GM18526 (cell line): ENCODE results near the gene FHL3.

Experiments used
- POLR2A ChIP-seq: IDR thresholded peaks from 3 replicates; pipeline ENCODE4 v1.6.1; 2011; ENCODE audit not compliant: insufficient read length; ENCODE audit errors: extremely low read depth

Gene FHL3, protein sequence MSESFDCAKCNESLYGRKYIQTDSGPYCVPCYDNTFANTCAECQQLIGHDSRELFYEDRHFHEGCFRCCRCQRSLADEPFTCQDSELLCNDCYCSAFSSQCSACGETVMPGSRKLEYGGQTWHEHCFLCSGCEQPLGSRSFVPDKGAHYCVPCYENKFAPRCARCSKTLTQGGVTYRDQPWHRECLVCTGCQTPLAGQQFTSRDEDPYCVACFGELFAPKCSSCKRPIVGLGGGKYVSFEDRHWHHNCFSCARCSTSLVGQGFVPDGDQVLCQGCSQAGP

DNA sequence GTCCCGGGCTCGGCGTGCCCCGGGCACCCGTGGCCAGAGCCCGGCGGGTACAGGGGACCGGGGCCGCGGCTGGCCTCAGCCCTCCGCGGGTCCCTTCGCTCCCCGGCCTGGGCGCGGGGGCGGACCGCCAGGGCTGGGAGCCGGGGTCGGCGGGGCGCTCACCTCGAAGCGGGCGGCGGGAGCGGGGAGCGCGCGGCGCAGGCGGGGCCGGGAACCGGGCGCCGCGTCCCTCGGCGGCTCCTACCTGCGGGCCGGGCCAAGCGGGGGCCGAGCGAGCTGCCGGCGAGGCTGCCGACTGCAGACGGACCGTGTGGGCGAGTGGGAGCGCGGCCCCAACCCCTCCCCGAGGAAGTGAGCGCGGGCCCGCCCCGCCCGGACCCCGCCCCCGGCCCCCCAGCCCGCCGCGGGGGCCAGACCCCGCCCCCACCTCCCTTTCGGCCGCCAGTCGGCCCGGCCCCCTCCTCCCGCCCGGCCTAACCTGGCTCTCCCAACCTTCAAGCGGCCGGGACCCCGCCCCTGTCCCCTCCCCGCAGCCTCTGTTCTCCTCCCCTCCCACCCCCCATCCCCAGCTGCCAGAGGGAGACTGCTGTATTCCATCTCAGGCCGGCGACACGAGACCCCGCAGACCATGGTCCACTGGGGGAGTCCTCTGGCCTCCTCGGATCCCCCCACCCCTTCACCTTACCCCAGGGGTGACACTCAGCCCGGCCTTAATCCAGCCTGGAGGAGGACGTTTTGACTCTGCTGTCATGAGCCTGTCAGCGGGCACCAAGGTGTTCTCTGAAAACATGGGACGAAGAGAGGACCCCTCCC lies at the start of gene FHL3:
Gene FHL3 (minus strand): TSS at position 320 of the 813 bp plus-strand sequence. CDS start 6,102 bp downstream, outside the sequence.
- peak; percentile 66 for TF ChIP-seq POLR2A

DNA sequence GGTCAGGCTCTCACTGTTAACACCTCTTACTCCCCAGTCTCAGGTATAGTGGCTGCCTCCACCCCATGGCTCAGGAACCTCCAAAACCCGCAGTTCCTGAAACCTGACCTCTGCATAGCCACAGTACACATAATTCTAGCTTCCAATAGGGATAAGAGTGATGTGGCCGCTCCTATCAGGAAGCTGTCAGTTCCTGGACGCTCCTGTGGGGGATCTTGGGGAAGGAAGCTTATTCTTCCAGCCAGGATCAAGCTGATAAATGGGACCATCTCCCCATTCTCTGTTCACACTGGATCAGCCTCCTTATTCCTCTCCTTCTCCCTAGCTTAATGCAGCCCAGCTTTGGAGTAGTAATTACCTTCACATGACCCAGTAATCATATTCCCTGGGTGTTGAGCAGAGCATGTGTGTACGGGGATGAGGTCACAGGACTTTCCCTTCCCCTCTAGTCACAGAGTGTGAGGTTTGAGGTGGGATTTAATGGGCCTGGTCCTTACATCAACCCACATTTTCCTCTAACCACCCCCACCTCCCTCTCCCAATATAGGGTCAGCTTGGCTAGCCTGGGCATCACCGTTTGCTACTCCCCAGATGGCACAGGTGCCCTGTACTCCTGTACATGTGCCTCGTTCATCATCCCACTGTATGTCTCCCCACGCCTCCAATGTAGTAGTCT lies 48.2 kb upstream of the FHL3 start:
- peak; percentile 50 for TF ChIP-seq POLR2A

DNA sequence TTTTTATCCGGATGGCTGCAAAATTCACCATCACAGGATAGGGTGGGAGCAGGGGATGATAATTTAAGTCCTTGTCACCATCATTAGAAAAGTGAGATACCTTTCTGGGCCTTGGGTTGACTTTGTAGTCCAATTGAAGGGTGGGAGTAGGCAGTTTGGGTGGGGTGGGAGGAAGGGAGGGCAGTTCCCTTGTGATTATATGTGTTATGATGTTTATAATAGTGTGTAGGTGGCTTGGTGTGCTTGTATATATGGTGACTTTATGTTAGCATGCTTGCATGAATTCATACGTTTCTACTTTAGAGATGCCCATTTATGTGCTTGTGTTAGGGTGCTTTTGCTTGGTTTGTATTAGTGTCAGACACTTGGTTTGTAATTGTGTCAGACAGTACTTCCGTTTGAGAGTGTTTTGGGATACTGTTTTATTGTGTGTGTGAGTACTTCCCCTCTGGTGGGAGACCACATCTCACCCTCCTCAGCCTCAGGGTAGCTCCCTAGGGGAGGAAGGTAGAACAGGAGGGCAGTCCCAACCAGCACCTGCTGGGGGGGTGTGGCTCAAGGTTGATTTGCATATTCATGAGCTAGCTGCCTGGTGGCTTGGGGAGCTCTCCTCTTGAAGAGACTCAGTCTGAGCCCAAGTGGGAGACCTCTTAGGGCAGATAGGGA lies 47.6 kb upstream of the FHL3 start:
- TF ChIP-seq POLR2A, result no peak

DNA sequence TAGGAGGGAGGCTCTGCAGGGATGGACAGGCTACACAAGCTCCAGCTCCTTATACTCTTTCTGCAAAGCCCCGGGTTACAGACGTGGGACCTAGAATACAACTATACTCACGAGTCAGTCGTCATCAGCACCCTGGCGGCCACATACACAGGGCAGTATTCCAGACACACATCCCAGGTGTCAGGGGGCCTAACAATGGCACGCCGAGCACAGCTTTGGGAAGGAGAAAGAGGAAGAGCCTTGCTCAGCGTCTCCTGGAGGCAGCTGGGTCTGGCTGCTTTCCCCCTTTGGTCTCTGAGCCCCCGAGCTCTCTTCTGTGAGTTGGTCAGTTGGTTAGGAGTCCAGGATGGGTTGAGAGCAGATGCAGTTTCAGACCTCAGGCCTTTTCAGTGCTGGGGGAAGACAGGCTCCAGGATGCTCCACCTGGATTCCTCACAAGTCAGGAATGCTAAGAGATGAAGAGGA lies 45.8 kb upstream of the FHL3 start:
- no peak for TF ChIP-seq POLR2A

DNA sequence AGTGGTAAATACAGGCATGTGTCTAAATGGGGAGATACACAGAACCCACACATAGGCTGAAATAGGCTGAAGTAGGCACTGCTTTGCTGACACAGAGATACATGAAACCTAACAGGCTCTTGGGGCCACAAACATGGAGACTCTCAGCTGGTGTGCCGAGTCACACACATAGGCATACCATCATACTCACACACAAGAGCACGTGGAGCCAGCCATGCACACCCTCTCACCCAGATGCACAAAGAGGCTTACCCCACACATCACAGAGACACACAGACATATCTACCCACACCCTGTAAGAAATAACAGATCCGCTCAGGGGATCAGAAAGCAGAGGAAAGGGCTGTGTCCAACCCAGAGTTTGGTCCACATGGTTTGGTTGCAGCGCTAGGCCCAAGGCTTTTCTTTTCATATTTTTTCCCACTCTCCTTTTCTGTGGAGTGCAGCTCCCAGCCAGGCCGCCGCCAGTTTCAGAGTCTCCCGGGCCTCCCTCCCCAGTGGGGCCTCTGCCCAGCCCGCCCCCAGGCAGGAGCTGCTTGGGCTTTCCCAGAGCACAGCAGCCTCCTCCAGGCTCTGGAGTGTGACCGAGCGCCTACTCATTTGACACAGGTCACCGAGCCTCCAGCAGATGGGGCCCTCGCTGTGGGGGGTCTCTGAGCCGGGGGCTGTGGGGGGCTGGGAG lies 45.2 kb upstream of the FHL3 start:
- no peak for TF ChIP-seq POLR2A

DNA sequence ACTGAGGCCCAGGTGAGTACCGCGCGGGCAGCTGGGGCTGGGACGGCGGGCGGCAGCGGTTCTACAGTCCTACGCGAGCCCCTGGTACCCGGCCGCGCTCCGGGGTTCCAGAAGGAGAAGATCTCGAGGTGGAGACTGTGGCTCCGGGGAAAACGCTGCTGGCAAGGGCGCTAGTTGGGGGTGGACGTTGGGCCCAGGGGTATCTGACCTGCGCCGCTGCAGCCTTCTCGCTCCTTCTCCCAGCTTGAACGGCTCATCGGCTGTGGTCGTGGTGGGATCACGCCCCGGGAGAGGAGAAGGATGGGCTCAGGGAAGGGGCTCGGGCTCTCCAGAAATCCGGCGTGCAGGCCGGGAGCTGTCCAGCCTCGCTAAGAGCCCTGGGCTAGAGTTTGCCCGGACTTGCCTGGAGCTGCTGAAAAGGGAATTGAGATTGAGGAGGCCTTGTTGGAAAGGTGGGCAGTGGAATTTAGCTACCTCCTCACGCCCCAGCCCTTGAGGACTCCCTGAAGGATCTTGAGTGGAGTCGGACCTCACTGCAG lies 42.4 kb upstream of the FHL3 start:
- no peak for TF ChIP-seq POLR2A

DNA sequence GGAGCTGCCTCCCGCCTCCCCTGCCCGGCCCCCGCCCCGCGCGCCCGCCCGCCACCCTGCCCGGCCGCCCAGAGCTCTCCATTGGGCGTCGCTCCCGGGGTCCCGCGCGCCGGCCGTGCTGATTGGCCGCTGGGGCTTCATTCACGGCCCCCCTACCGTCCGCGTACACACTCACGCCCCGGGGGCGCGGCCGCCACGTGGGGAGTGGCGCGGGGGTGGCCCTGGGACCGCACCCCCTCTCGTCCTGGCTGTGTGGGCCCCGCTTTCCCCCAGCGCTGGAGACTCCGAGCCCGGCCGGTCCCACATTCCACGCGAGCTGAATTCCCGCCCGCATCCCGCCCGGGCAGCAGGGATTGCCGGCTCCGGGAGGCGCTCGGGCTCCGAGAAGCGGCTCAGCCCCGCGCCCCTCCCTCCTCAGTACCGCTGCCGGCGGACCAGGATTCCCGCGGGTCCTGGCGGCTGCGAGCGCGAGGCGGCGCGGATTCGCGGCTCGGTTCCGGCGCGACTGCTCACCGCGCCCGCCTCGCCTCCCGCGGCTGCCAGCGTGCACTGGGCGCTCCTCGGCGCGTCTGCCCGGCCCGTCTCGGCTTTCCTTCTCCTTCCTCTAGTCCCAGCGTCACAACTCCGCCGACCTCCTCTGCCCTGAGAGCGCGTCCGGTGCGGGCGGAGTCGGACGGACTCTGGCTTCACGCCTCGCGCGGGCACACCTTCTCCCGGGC lies 41.7 kb upstream of the FHL3 start:
- TF ChIP-seq POLR2A, result no peak

DNA sequence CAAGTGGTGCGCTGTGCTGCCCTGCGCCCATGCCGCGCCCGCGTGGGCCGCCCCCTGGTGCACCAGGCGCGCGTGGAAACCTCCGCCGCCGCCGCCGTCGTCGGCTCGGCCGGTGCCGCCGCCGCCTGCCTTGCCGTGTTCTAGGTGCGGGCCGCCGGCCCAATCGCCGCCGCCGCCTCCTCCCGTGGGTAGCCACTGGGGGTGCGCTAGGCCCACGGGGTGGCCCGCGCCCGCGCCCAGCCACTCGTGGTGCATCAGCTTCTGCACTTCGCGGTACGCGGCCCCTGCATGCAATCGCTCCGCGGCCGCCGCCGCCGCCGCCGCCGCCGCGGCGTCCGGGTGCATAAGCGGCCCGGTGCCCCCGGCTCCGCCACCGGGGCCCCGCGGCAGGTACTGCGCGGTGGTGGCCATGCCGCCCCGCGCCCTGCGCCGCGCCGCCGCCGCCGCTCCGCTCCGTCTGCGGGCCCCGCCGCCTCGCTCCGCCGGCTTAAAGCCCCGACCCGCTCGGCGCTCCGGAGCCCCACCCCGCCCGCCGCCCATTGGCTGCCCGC lies 41.1 kb upstream of the FHL3 start, which contains the start of gene POU3F1:
Gene POU3F1 (minus strand): TSS at position 461 of the 551 bp plus-strand sequence. CDS start 50 bp downstream, at position 411.
- TF ChIP-seq POLR2A, result peak; percentile 40

DNA sequence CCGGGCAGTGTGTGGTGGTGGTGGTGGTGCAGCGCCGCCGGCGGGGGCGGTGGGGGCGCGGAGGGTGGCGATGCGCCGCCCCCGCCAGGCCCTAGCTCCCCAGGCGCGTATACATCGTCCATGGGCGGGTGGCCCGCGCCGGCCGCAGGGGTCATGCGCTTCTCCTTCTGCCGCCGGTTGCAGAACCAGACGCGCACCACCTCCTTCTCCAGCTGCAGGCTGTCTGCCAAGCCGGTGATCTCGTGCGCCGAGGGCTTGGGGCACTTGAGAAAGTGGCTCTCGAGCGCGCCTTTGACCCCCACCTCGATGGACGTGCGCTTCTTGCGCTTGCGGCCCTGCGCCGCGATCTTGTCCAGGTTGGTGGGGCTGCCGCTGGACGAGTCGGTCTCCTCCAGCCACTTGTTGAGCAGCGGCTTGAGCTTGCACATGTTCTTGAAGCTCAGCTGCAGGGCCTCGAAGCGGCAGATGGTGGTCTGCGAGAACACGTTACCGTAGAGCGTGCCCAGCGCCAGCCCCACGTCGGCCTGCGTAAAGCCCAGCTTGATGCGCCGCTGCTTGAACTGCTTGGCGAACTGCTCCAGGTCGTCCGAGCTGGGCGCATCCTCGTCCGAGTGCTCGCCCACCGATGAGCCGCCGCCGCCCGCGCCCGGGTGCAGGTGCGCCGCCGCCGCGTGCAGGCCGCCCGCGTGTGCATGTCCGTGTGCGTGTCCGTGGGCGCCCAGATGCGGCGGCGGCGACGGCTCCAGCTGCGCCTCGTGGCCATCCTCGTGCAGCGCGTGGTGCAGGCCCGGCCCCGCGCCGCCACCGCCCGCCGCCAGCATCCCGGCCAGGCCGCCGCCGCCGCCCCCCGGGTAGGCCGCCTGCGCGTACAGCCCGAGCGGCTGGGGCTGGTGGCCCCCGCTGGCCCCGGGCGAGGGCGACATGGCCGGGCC lies 40.4 kb upstream of the FHL3 start:
- TF ChIP-seq POLR2A, result no peak

DNA sequence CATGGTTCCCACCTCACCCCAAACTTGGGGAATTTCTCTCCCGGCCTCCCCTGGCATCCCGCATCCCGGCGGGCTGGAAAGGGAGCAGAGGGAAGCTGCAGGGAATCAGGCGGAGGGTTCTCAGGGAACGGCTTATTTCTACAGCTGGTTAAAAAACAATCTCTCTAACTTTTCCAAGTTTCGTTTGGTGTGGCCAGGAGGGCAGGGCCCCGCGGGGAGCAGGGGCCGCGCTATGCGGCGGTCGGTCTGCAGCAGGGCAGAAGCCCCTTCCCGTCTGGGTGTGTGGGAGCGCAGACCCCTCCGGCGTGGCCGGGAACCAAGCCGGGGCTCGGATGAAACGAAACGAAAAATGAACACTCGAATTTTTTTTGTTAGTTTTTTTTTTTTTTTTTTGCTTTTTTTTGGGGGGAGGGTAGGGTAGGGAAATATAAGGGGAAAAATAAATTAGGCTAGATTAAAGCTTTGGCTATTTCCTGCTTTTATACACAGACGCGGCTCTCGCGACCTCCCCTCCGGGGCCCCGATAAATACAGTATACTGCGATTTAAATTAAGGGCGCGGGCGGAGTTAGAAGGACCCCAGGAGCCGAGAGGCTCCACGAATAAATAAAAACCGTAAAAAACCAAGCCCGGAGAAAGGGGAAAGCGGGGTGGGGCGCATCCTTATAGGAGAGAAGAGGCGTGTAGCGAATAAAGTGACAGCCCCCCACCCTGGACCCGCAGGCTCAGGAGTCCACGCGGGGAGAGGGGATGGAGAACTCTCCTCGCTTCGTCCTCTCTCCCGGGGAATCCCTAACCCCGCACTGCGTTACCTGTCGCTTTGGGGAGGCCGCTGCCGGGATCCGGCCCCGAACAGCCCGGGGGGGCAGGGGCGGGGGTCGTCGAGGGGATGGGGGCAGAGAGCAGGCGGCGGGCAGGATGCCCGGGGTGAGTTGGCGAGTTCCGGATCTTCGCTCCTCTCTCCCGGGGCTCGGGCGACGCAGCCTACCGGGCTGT lies 39.2 kb upstream of the FHL3 start:
- TF ChIP-seq POLR2A, result no peak

DNA sequence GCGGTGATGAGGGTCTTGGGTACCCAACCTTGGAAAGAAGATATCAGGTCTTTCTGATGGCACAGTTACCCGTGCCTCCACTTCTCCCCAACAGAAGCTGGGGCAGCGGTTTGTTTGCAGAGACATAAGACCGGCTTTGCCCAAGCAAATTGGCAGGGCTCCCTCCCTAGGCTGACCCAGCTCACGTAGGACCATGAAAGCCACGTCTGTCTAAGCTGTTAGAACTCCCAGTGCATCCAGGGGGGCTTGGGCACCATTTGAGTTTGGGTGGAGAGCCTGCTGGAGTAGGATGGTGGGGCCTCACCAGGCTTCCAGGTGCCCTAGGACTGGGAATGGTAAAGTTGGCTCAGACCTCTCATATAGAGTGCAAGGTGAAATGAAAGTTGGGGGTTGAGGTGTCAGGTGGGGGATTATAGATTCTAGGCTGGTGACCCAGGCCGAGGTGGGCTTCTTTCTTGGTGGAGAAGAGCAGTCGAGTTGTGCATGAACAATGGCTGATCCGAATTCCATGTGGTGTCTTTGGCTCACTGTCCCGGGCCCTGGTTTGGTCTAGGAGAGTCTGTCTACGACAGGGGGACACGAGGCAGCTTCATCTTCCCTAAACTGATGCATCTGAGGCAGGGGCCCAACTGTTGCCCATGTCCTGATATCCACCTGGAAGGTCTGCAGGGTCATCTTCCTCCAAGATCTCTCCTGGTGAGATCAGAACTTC lies 37.9 kb upstream of the FHL3 start:
- no peak for TF ChIP-seq POLR2A
